ENCODE results near the gene CIROP. TPM values are rescaled to one million over a fixed set of nuclear protein-coding genes. Genes with fewer than 3 reads are reported as not detected.
A peak's percentile ranks its signal among the peaks of the same experiment; 100 is the strongest.

The CIROP gene
- total RNA-seq, 1 experiment from 2014 or later, result not detected

DNA sequence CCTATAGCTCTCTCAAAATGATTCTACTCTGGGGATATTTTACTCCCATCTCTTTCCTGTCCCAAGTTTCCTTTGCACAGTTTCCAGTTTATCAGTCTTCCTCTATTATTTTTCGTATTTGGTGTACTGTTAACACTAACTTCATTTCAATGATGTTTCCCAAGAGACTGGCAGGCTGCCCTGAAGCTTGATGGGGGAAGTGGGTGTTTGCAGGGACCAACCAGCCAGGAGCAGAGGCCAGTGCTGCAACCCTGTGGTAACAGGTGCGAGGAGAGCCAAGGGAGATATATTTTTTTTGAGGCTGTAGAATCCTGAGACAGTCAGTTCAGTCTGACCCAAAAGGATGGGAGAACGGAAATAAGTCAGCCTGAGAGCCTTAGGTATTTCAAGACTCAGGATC lies 26.1 kb upstream of the CIROP start:
- DNase-seq (ENCODE audit: low spot score), result no peak

DNA sequence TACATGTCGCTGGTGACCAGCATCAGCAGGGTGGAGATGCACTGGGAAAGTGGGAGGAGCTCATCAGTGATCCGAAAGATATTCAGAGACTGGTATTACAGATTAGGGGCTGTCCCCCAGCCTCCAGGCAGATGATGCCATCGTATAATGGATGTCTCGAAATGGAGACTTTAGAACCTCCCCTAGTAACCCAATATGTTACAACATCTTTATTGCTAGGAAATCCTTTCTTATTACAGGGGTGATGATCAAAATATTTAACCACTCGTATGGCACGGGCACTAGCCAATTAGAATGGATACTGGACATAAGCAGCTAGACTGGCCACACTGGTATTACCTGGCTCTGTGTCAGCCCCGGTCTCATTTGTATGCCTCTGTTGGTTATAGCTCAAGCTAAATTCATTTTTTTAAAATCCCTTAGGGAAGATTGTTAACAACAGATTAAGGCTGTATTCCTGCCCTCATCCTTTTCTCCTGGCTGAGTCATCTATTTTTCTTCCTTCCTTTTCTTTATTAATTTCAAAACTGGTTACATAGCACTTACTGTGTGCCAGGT lies 25.0 kb upstream of the CIROP start:
- DNase-seq (ENCODE audit: low spot score), result no peak

DNA sequence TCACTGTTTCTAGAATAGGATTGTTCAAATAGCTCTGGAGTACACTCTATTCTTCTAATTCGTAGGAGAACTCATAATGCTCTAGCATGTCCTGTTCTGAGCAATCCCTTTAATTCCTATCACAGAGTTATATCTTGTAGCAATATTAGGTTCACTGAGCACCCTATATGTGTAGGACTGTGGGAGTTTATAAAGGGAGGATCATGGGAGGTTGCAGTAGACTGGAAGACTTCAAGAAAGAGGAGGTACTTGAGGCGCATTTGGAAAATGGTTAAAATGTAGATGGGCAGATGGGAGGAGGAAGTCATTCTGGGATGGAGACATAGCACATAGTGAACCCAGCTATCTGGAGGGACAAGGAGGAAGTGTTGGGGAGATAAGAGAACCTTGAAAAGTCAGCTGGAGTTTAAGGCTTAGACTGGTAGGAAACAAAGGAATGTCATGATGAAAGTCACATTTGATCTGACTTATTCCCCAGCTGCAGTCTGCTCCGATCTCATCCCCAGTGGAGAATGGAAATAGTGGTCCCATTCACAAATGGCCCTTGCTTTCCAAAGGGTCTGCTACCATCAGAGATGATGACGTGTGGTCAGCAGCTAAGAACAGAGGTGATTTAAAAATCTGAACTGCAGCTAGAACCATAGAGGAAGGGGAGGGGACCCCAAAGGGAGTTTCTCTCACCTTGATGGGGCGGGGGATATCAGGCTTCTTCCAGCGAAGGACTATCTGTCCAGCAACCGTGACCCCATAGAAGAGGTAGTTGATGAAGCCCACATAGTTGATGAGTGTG lies 24.4 kb upstream of the CIROP start:
- DNase-seq (ENCODE audit: low spot score), result no peak

DNA sequence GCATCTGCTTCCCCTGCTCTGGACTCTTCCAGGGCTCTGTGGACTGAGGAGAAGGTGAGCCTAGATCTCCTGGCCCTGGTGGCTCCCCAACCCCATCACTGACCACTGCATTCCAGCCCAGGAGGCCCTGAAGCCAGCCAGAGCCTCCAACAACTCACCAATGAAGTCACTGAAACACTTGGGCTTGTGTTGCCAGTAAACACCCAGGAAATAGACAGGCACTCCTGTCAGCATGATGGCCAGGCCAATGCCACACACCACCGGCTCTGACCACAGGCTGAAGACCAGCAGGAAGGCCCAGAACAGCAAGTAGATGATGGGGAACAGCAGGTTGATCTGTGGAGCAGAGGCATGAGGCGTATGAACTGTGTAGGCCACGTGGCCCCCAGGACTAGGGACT lies 23.1 kb upstream of the CIROP start:
- no peak for DNase-seq (ENCODE audit: low spot score)

DNA sequence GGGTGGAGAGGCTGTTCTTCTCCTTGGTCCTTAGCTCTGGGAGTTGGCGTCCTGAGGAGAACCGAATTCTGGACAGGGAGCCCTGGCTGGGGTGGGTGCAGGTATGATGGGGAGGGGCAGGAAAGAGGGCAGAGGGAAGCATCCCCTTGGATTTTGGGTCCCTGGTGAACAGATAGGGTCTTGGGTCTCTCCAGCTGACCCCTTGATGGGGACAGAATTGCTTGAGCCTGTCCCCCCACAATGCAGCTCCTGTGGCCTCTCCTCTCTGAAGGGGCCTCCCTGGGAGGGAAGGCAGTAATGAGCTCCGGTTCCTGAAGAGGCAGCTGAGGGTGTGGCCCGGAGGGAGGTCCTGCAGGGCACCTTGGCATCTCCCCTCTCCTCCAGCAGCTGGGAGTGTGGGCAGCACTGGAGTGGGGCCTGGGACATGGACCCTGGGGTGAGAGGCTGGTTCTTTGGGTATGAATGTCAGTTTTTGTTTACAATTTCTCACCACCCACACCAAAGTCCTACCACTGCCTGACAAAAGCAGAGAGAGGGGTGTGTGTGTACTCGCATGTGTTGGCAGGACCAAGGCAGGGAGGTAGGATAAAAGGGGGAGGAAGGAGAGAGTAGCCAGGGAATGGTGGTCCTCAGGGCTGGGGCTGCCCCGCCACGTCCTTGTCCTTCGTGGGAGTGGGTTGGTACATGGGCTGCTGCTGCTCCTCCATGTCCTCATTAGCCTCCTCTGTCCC lies 21.9 kb upstream of the CIROP start:
- no peak for DNase-seq (ENCODE audit: low spot score)

DNA sequence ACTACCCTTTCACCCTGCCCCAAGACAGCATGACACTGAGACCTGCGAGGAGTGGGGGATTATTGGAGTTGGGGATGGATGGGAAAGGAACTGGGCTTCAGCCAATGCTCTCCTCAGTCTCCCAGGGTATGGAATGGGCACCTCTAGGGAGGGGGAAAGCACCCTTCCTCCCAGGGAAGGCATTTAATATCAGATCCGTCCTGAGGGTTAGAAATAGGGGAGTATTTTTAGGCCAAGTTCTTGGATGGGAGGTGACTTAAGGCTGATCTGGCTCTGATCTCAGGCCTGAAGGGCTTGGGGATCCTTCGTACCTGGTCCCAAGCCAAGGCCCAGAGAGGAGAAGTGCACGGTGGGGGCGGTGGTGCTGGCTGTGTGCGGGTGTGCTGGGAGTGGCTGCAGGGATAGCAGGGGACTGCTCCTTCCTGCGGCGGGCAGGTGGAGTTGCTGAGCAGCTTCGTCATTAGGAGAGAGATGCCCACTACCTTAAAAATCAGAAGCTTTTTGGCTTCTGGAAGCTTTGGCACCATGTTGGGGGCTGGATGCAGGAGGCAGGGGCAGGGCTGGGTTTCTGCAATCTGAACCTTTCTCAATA lies 21.2 kb upstream of the CIROP start:
- no peak for DNase-seq (ENCODE audit: low spot score)

DNA sequence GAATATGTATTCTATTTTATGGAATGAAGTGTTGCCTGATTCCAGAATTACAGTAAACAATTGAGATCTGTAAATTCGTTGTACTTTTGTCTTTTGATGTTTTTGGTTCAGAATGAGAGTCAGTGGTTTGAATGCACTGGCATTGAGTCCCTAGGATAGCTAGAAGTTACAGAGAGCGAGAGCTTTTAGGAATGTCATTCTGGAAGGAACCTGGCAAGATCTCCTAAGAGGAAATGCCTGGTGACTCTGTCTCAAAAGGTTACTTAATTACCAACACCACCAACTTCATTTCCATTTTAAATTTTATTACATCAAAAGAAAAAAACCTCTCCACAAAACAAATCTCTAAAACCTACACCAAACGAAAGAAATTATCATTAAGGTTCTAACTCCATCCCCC lies 20.2 kb upstream of the CIROP start:
- no peak for DNase-seq (ENCODE audit: low spot score)

DNA sequence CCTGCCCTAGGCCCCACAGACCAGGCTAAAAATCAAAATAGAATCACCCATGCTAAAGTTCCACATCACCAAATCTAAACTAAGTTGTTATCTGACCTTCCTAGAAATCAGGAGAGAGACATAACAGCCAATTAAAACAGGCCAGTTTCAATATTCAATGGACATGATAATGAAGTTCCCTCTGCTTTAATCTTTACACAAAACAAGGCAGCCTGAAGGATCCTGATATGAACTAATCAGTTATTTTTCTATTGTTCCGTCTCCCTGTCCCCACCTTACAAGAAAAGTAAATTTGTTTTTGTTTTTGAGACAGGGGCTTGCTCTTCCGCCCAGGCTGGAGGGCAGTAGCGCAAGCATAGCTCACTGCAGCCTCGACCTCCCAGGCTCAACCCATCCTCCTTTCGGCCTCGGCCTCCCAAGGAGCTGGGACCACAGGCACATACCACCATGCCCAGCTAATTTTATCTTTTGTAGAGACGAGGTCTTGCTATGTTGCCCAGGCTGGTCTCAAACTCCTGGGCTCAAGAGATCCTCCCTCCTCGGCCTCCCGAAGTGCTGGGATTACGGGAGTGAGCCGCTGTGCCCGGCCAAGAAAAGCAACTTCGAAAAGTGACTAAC lies 19.7 kb upstream of the CIROP start:
- DNase-seq (ENCODE audit: low spot score), result no peak

DNA sequence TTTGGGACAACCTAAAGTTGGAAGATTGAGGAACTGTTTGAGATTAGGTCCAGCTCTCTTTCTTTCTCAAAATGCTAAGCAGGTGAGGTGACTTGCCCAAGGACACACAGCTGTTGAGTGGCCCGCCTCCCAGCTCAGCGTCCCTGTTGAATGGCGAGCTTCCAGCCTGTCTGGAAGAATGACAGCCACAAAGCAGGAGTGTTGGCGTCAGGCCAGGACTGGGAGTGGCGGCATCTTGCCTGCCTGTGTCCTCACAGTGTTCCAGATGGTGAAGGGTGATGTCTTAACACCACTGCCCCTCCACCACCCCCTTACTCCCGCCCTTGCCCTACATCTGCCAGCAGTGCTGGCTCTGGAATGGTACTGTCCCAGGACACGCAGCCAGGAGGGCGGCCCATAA lies 18.6 kb upstream of the CIROP start:
- peak; percentile 71 for DNase-seq (ENCODE audit: low spot score)

DNA sequence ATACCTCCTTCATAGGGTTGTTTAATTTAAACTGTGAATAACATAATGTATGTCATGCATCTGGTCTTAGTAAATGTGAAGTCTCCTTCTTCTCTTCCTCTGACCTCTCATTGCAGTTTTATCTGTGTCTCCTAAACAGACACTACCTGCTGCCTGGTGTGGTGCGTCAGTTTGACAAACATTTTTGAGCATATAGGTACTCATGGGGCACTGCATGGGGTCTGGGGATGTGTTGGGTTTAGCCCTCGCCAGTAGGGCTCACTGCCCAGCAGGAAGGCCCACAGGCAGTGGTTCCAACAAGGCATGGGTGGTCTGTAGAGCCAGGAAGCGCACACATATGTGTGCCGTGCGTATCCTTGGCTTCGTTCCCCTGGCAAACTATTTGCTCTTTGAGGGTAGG lies 17.3 kb upstream of the CIROP start:
- DNase-seq (ENCODE audit: low spot score), result no peak

DNA sequence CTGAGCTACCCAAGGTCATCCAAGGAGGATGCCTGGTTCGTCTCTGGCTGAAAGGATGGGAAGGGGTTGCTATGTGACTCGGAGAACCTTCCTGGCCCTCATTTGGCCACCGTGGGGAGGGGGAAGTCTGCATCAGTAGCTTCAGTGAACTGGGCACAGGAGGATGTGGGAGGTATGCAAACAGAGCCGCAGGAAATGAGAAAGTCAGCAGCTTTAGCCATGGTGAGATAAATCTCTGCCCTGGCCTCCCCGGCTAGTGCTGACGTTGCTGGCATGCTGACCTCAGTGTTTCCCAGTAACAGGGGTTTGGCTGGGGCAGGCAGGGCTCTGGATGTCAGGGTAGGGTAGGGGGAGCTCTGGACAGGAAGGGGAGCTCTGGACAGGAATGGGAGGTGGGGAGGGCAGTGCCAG lies 16.6 kb upstream of the CIROP start:
- no peak for DNase-seq (ENCODE audit: low spot score)

DNA sequence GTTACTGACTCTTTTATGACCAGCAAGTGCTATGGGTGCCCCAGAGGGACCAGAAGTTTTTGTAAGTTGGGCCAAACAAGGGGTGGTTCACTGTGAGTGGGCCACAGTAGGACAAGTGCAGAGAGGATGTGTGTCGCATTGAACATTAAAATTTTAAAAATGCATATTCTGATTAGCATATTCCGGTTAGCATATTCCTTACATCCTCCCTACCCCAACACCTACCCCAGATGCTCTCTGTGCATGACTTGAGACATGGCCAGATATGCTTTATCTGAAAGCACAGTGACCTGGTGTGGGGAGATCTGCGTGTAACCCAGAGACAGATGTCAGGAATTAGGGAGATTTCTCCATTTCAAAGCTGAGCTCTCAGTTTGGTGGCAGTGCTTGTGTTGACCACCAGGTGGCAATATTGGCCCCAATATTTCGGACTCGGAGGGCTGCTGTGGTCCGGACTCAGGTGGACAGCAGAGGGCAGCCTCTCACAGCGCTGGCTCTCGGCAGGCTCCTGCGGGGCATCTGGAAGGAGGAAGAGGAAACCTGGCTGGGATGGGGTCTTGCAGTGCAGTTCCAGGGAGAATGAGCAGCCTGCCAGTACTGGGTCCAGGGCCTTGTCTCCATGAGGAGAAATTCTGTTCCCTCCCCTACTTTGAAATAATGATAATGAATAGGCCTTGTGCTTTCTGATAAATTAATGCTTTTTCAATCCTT lies 15.9 kb upstream of the CIROP start:
- peak; percentile 78 for DNase-seq (ENCODE audit: low spot score)

DNA sequence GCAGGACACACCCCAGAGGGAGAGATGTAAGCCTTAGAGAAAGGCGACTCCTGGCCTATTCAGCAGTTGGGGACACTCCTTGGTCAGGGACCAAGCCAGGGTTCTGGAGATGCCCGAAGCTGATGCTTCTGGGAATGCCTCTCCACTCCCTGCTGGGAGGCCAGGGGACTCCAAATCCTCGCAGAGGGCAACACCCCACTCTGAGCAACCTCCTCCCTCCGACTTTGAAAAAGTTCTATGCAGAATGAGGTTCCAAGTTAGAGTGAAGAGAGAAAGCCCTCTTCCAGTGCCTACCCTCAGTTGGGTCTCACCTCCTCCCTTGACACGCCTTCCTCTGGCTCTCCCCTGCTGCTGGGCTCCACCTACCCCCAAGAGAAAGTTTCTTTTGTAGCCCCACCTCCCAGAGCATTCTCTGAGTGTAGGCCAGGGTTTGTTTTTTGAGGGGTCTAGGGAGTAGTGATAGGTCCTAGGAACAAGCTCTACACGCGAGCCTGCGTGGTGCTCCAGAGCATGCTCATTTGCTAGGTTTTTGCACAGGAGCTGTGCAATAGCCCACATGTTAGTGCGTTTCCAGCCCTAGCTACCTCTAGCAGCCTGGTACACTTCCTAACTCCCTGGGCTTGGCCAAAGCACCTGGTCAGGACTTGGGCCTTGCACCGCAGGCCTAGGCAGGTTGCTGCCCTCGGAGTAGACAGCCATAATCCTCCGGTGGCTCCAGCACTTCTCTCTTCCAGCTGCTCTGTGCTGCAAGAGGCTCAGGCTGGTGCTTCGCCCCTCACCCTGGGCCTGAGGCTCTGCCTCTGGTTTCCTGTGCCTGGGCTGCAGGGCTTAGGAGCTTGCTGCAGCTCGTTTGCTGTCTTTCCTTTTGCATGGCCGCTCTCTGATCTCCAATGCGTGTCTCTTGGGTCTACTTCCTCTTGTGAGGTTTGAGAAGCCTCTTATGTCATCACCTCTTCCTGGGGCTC lies 14.9 kb upstream of the CIROP start:
- DNase-seq (ENCODE audit: low spot score), result no peak

DNA sequence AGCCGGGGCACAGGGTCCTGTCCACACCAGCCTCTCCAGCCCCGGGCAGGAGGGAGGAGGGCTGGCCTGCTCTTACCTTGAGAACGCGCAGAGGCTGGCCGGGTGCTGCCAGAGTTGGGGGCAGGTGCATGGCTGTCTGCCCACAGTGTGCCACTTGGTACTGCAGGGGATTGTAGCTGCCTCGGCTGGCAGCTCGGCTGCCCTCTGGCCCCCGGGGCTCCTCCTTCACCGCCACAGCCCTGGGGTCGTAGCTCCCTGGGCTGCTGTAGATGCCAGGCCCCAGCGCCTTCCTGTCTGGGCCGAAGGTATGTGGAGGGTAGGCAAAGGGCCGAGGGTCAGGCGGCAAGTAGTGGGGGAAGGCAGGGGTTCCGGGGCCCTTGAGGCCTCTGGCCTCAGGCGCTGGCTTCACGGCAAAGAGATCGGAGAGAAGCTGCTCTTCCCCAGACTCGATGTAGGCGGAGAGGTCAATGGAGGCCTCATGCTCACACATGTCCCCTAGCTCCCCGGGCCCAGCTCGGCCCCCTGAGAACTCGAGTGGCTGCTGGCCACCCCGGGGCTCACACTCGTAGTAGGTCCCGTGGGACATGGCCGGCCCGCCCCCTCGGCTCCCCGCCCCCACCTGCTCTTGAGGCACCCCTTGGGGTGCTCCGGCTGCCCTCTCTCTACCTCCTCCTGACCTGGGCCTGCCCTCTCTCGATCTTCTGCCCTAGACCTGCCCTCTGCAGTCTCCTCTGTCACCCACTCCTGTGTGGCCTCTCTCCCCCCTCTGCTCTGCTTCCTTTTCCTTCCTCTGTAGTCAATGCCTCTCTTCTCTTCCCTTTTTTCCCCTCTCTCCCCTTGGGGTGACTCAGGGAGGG lies 13.9 kb upstream of the CIROP start, which contains the start of gene CEBPE:
TSS of gene CEBPE (minus strand) at position 750 of the 857 bp plus-strand sequence. CDS start at position 586, 164 bp downstream.
- DNase-seq (ENCODE audit: low spot score), result no peak

DNA sequence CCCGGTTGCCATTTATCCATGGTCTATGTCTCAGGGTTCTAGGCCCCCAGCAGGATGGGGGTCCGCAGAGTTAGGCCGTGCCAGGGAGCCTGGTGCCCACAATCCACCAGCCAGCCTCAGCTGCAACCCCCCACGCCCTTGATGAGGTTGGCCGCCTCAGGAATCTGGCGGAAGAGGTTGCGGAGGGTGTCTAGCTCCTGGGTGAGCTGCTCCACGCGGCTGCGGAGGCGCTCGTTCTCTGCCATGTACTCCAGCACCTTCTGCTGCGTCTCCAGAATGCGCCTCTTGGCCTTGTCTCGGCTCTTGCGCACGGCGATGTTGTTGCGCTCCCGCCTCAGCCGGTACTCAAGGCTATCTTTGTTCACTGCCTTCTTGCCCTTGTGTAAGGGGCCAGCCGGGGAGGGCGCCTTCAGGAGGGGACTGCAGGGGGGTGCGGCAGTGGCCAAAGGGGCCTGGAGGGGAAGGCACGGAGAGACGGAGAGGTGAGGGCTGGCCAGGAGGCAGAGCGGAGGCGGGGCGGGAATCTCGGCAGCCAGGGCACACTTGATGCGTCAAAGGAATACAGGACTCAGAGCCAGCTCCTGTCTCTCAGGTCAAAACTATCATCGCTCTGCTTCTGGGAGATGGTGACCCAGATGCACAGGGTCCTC lies 12.7 kb upstream of the CIROP start:
- no peak for DNase-seq (ENCODE audit: low spot score)

DNA sequence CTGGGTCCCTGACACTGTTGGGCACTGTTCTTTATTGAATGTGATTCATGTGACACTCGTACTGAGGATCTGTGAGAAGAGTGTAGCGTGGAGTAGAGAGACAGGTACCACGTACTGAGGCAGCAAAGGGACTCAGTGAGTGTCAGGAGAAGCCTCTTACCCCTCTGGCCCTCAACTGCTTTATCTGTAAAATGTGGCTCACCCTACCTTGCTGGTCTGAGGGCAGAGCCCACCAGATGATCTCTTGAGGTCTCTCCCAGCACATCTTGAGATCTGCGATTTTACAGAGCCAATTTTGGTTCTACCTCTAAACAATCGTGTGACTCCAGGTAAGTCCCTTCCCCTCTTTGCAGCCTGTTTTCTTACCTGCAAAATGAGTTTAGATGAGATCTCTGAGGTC lies 11.1 kb upstream of the CIROP start:
- DNase-seq (ENCODE audit: low spot score), result no peak

DNA sequence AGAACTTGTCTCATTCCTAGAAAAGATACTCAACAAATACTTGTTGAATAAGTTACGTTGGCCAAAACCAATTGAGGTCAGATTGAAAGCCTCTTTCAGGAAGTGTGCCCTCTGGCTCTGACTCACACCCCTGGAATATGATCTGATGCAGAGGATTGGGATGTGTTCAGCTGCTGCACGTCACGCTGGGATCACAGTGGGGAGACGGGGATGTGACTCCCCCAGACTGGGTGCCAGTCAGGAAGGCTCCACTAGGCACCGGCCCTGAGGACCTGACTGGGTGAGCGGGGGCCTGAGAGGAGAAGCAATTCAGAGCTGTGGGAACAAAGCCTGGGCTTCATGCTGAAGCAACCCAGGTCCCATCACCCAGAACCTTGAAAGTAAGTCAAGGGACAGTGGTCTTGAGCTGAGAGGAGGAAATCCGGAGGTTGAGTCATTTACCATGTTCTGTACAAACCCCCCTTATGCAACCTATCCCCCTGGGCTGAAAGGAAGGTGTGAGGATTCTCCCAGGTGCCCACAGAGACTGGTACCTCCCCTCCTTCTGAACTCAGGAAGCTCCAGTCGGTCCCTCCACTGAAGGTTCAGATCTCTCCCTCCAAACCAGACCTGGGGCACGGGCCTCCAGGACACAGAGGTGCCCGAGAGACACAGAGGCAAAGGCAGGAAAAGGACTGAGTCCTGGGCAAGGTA lies 10.4 kb upstream of the CIROP start:
- no peak for DNase-seq (ENCODE audit: low spot score)

DNA sequence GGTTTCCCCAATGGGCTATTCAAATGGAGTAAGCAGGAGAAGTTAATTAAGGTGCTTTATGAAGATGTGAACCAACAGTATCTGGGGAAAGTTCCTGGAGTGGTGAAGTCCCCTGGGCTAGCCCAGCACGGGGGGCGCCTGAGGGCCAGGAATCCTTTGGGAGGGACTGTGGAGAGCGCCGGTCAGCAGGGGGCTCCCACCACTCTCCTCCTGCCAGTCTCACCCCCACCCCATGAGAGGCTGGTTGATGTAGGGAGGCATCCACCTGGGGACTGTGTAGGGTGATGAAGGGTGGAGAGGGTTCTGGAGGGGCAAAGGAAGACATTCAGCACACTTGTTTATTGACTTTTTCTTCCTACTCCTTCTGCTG lies 9.9 kb upstream of the CIROP start:
- no peak for DNase-seq (ENCODE audit: low spot score)

Data from HT-29 (cell line).